Hepatocyte (in vitro differentiated cells): ENCODE data around the gene CPS1. TPM values are rescaled to one million over a fixed set of nuclear protein-coding genes. Genes with fewer than 3 reads are reported as not detected.

Experiments
- DNase-seq: peaks from one replicate; pipeline ENCODE4 v3.0.0-alpha.2; 2016; ENCODE audit warnings: low spot score
- H2AFZ ChIP-seq: fragments of 200-600 bp; sonication (generic); 2 replicates; pipeline ENCODE4 v1.6.0; 2016; ENCODE audit warnings: antibody characterized with exemption, mild to moderate bottlenecking
- H3K27ac ChIP-seq: fragments of 200-600 bp; sonication (generic); 2 replicates; pipeline ENCODE4 v1.5.1; 2016; ENCODE audit warnings: mild to moderate bottlenecking
- H3K27me3 ChIP-seq: fragments of 200-600 bp; sonication (generic); 2 replicates; pipeline ENCODE4 v1.6.1; 2016
- H3K36me3 ChIP-seq: fragments of 200-600 bp; sonication (generic); replicated peaks from 2 replicates; pipeline ENCODE4 v1.5.1; 2016; ENCODE audit warnings: low read depth; ENCODE audit not compliant: insufficient read depth
- H3K4me1 ChIP-seq: fragments of 200-600 bp; sonication (generic); 2 replicates; pipeline ENCODE4 v1.5.1; 2016; ENCODE audit warnings: mild to moderate bottlenecking, moderate library complexity; ENCODE audit not compliant: insufficient read depth
- H3K4me2 ChIP-seq: fragments of 200-600 bp; sonication (generic); 2 replicates; pipeline ENCODE4 v1.6.0; 2016
- H3K4me3 ChIP-seq: fragments of 200-600 bp; sonication (generic); 2 replicates; pipeline ENCODE4 v1.5.1; 2016; ENCODE audit warnings: mild to moderate bottlenecking
- H3K79me2 ChIP-seq: fragments of 200-600 bp; sonication (generic); 2 replicates; pipeline ENCODE4 v1.6.0; 2017; ENCODE audit warnings: mild to moderate bottlenecking
- H3K9me2 ChIP-seq: fragments of 200-600 bp; sonication (generic); replicated peaks from 2 replicates; pipeline ENCODE4 v1.6.0; 2017; ENCODE audit warnings: mild to moderate bottlenecking; ENCODE audit not compliant: insufficient read depth
- H3K9me3 ChIP-seq: fragments of 200-600 bp; sonication (generic); 2 replicates; pipeline ENCODE4 v1.5.1; 2016; ENCODE audit warnings: low read depth, mild to moderate bottlenecking
- H4K20me1 ChIP-seq: fragments of 200-600 bp; sonication (generic); 2 replicates; pipeline ENCODE4 v1.6.0; 2016; ENCODE audit warnings: mild to moderate bottlenecking; ENCODE audit not compliant: insufficient read depth, poor library complexity, severe bottlenecking
- EZH2 ChIP-seq: fragments of 200-600 bp; sonication (generic); IDR thresholded peaks from 2 replicates; pipeline ENCODE4 v1.6.1; 2016; ENCODE audit warnings: antibody characterized with exemption, mild to moderate bottlenecking, borderline replicate concordance
- EZH2phosphoT487 ChIP-seq: fragments of 200-600 bp; sonication (generic); IDR thresholded peaks from one replicate; pipeline ENCODE4 v1.6.1; 2018; ENCODE audit warnings: antibody characterized with exemption, mild to moderate bottlenecking, low read depth, moderate library complexity; ENCODE audit not compliant: unreplicated experiment, severe bottlenecking
- WGBS: methylation state at CpG from one replicate; pipeline ENCODE4 v1.1.6; 2016; ENCODE audit warnings: low lambda C conversion rate; ENCODE audit errors: missing lambda C conversion rate; 5-methylcytosine and 5-hydroxymethylcytosine counted together
- polyA plus RNA-seq: library from polyadenylated mRNA; unstranded; fragments of >200 nt; fragmentation: Nextera tagmentation; extraction: Ambion mirVana; gene quantifications from 2 replicates; pipeline ENCODE4 v1.2.1, GENCODE V29; 2016
- total RNA-seq: library from RNA; depleted of rRNA; stranded (reverse); fragments of >200 nt; gene quantifications from 2 replicates; pipeline ENCODE4 v1.2.3, GENCODE V29; 2014
- TF ChIP-seq, protein P1 (sequence below): fragments of 200-600 bp; sonication (generic); IDR thresholded peaks from 2 replicates; pipeline ENCODE4 v1.5.1; 2016; ENCODE audit warnings: antibody characterized with exemption, mild to moderate bottlenecking; ENCODE audit not compliant: poor library complexity

Gene CPS1
- total and polyA plus RNA-seq, 2 experiments from 2014 or later: 239 to 587 TPM

DNA sequence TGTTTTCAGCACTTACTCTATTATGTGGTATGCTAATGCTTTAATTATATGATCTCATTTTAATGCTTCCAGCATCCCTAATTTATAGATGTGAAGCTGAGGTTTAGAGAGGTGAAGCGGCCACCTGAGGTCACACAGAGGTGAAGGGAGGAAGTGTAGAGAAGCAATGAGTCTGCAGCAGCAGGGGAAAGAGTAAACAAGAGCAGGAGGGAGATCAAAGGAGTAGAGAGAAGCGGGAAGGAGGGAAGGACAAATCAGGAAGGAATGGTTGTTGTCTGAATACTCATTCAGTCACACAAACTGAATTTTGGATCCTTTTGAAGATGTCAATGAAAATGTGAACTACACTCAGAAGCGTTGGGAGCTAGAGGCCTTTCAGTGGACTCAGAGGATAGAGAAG lies 130.0 kb downstream of the CPS1 start:
- no peaks in the 10 kb centered on the region for H3K9me2 ChIP-seq
- 73% methylated on average over 3 of the region's 3 CpGs for WGBS
- no peak overlapping the region for H2AFZ ChIP-seq
- H3K27ac ChIP-seq: no peak overlapping the region
- no peaks in the 10 kb centered on the region for H3K4me1 ChIP-seq
- H4K20me1 ChIP-seq: no peaks in the 10 kb centered on the region
- TF ChIP-seq, protein P1, sequence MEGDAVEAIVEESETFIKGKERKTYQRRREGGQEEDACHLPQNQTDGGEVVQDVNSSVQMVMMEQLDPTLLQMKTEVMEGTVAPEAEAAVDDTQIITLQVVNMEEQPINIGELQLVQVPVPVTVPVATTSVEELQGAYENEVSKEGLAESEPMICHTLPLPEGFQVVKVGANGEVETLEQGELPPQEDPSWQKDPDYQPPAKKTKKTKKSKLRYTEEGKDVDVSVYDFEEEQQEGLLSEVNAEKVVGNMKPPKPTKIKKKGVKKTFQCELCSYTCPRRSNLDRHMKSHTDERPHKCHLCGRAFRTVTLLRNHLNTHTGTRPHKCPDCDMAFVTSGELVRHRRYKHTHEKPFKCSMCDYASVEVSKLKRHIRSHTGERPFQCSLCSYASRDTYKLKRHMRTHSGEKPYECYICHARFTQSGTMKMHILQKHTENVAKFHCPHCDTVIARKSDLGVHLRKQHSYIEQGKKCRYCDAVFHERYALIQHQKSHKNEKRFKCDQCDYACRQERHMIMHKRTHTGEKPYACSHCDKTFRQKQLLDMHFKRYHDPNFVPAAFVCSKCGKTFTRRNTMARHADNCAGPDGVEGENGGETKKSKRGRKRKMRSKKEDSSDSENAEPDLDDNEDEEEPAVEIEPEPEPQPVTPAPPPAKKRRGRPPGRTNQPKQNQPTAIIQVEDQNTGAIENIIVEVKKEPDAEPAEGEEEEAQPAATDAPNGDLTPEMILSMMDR: no peak
- no peak for TF ChIP-seq EZH2phosphoT487
- no peak for TF ChIP-seq EZH2
- no peaks in the 10 kb centered on the region for H3K9me3 ChIP-seq
- H3K79me2 ChIP-seq: no peaks in the 10 kb centered on the region
- H3K36me3 ChIP-seq: no peaks in the 10 kb centered on the region
- no peak overlapping the region for H3K4me2 ChIP-seq
- H3K4me3 ChIP-seq: no peak overlapping the region
- H3K27me3 ChIP-seq: no peaks in the 10 kb centered on the region
- no peak for DNase-seq

DNA sequence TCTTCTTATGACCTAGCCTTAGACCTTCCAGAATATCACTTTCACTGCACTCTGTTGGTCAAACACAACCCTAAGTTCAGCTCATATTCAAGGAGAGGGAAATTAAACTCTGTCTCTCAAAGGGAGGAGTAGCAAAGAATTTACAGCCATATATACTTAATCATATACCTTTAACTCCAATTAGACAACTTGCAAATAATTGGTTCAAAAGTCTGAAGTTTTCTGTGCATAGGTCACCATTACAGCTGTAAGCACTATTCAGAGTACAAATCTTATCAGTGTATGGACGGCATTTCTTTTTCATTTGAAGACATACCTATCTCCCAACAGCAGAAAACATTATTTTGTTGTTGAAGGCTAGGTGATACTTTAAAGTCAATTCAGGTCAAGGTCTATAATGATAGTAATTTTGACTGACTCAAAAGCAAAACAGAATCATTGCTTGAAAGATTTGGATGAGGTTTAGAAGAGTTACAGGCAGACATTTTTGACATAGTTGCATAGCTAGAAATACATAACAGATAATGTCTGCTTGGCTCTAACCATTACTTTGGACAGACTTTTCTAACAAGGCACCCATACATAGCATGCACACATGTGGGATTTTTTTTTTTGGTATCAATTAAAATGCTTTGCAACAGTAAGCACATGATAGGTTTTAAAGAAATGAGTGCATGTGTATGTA lies 131.5 kb downstream of the CPS1 start:
- no peak overlapping the region for H3K4me2 ChIP-seq
- H3K9me3 ChIP-seq: no peaks in the 10 kb centered on the region
- TF ChIP-seq EZH2 (no peak), EZH2phosphoT487 (no peak)
- TF ChIP-seq, protein P1: no peak
- no peaks in the 10 kb centered on the region for H3K36me3 ChIP-seq
- no peaks in the 10 kb centered on the region for H4K20me1 ChIP-seq
- no peaks in the 10 kb centered on the region for H3K79me2 ChIP-seq
- H3K27ac ChIP-seq: no peak overlapping the region
- no peak overlapping the region for H3K4me3 ChIP-seq
- no peaks in the 10 kb centered on the region for H3K27me3 ChIP-seq
- 72% methylated on average over 1 of the region's 1 CpG for WGBS
- H3K4me1 ChIP-seq: no peaks in the 10 kb centered on the region
- no peak overlapping the region for H2AFZ ChIP-seq
- H3K9me2 ChIP-seq: no peaks in the 10 kb centered on the region
- no peak for DNase-seq

DNA sequence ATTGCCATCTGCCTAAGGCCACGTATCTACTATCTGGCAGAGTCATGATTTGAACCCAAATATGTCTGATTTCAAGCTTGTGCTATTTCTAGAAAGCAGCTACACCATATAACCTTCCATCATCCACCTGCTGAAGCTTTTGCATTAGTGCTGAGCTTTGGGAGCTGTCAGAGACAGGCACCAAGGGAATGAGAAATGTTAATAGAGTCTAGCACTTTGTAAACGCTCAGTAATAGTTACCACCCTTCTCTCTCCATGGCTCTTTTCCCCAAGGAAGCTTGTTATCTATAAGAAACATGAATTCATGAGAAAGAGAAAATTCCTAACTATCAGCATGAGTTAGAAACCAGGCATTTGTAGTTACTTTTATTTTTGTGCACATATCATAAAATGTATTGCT lies 151.5 kb downstream of the CPS1 start:
- Histone ChIP-seq H3K4me1 (no peaks in the 10 kb centered on the region), H3K27me3 (no peaks in the 10 kb centered on the region), H3K9me3 (no peaks in the 10 kb centered on the region), H3K79me2 (no peaks in the 10 kb centered on the region), H3K36me3 (no peaks in the 10 kb centered on the region), H3K9me2 (no peaks in the 10 kb centered on the region), H3K4me2 (no peak overlapping the region), H3K4me3 (no peak overlapping the region), H3K27ac (no peak overlapping the region), H4K20me1 (no peaks in the 10 kb centered on the region), H2AFZ (no peak overlapping the region)
- DNase-seq: no peak
- whole genome bisulfite sequencing: 60% methylated on average over 2 of the region's 2 CpGs
- TF ChIP-seq EZH2phosphoT487: no peak
- TF ChIP-seq EZH2: no peak
- TF ChIP-seq, protein P1: no peak
